ENCODE results near the gene SMURF1. TPM values are rescaled to one million over a fixed set of nuclear protein-coding genes. Genes with fewer than 3 reads are reported as not detected.

The SMURF1 gene
- total and polyA plus RNA-seq, 2 of the 8 experiments (the other 6 are each of a cell fraction or from before 2014, with no cell fraction given) = 9.6 to 24.5 TPM

DNA sequence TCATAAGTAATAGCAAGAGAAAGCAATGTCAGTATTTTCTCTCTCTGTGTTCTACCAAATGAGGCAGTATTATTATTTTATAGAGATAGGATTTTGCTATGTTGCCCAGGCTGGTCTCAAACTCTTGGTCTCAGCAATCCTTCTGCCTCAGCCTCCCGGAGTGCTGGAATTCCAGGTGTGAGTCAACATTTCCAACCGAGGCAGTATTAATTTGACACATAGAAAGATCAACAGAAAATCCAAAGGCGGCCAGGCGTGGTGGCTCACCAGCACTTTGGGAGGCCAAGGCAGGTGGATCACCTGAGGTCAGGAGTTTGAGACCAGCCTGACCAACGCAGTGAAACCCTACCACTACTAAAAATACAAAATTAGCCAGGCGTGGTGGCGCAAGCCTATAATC lies 71.8 kb downstream of the SMURF1 start:
- Histone ChIP-seq H3K23me2 (ENCODE audit: low read depth, low read length) (no peaks in the 10 kb centered on the region), H3K9ac (replicated peaks in 1 of 4; ENCODE audit: extremely low read depth in 1 of 4, low read depth in 3 of 4, low read length in 3 of 4) (no peak overlapping the region), H3K18ac (ENCODE audit: extremely low read depth, low read length) (no peak overlapping the region), H2BK15ac (ENCODE audit: low read length) (no peak overlapping the region), H3K4me3 (ENCODE audit: extremely low read depth in 1 of 4, insufficient read depth in 2 of 4, low read depth in 3 of 4, low read length in 4 of 4) (no peak overlapping the region), H3K27ac (ENCODE audit: low read depth, low read length) (no peak overlapping the region), H3K23ac (ENCODE audit: insufficient read length) (no peak overlapping the region), H3K9me3 (ENCODE audit: insufficient read depth in 2 of 2, low read depth in 1 of 2, low read length in 1 of 2) (no peaks in the 10 kb centered on the region), H3K56ac (replicated peaks; ENCODE audit: insufficient read length, low read depth, low read length) (no peak overlapping the region), H4K20me1 (replicated peaks in 1 of 2; ENCODE audit: control insufficient read depth in 1 of 2, insufficient read depth in 2 of 2, low read length in 2 of 2) (peaks cover 2 to 12% of the 10 kb centered on the region in 2 experiments), H3K4ac (replicated peaks; ENCODE audit: insufficient read length, low read depth, low read length) (no peak overlapping the region), H2AK5ac (ENCODE audit: low read depth, low read length) (no peak overlapping the region), H2BK5ac (ENCODE audit: low read depth, low read length) (no peak overlapping the region), H3K14ac (ENCODE audit: insufficient read length) (no peak overlapping the region), H2AFZ (ENCODE audit: low read length) (no peak overlapping the region), H3K4me2 (ENCODE audit: insufficient read depth in 1 of 2, low read depth in 2 of 2, low read length in 2 of 2) (no peak overlapping the region), H3K27me3 (replicated peaks in 1 of 4; ENCODE audit: control insufficient read depth in 3 of 4, extremely low read depth in 1 of 4, insufficient read depth in 3 of 4, low read length in 3 of 4) (no peaks in the 10 kb centered on the region), H2BK12ac (ENCODE audit: low read depth, low read length) (no peak overlapping the region), H3K79me2 (ENCODE audit: control insufficient read depth in 1 of 2, insufficient read depth in 2 of 2, low read length in 2 of 2) (peaks cover 0 to 76% of the 10 kb centered on the region in 2 experiments; a peak in 3 of 4 replicates), H3K79me1 (ENCODE audit: low read depth, low read length) (peaks cover 2% of the 10 kb centered on the region), H3K36me3 (ENCODE audit: control insufficient read depth in 2 of 4, insufficient read depth in 4 of 4, low read length in 3 of 4) (no peaks in the 10 kb centered on the region; a peak in 1 of 8 replicates), H3K4me1 (replicated peaks in 1 of 4; ENCODE audit: control insufficient read depth in 3 of 4, insufficient read depth in 4 of 4, low read length in 3 of 4) (peaks cover 0 to 3% (median 0%) of the 10 kb centered on the region in 4 experiments; a peak in 1 of 7 replicates), H4K91ac (replicated peaks; ENCODE audit: insufficient read length, low read length) (no peak overlapping the region), H2BK20ac (ENCODE audit: low read length) (no peak overlapping the region), H4K5ac (ENCODE audit: insufficient read length, low read depth, low read length) (no peak overlapping the region), H2BK120ac (replicated peaks; ENCODE audit: low read depth, low read length) (no peak overlapping the region), H4K8ac (ENCODE audit: extremely low read depth, insufficient read depth, low read length) (no peak overlapping the region)
- ChIA-PET POLR2A (ENCODE audit: partially characterized antibody) (no interaction called here), CTCF (ENCODE audit: partially characterized antibody) (no interaction called here)
- WGBS, 2 experiments (ENCODE audit: extremely low coverage in 1 of 2, insufficient coverage in 1 of 2, insufficient read length in 1 of 2, insufficient replicate concordance in 2 of 2, low coverage in 1 of 2, low lambda C conversion rate in 2 of 2, missing lambda C conversion rate in 1 of 2) = 93% methylated on average over 7 of the region's 7 CpGs; no CpG with 5 or more reads in 1 of the 2 experiments
- no peak for FAIRE-seq
- TF ChIP-seq SP1 (IDR thresholded peaks at IDR 0.05; ENCODE audit: low read depth, low read length) (no peak), CBX8 (IDR thresholded peaks at IDR 0.05; ENCODE audit: borderline replicate concordance, low read depth, low read length) (no peak), NRF1 (IDR thresholded peaks at IDR 0.05; ENCODE audit: low read depth, low read length) (no peak), JUN (IDR thresholded peaks at IDR 0.05; ENCODE audit: low read depth, low read length) (no peak), SAP30 (IDR thresholded peaks at IDR 0.05; ENCODE audit: insufficient read depth, insufficient replicate concordance, low read length) (no peak), RBBP5 (IDR thresholded peaks at IDR 0.05; ENCODE audit: borderline replicate concordance, low read depth, low read length) (no peak), SRF (IDR thresholded peaks at IDR 0.05; ENCODE audit: low read depth, low read length) (no peak), POLR2A (IDR thresholded peaks at IDR 0.05; ENCODE audit: control extremely low read depth in 1 of 2, low read depth in 2 of 2, low read length in 2 of 2) (no peak)
- TF ChIP-seq, protein P1, sequence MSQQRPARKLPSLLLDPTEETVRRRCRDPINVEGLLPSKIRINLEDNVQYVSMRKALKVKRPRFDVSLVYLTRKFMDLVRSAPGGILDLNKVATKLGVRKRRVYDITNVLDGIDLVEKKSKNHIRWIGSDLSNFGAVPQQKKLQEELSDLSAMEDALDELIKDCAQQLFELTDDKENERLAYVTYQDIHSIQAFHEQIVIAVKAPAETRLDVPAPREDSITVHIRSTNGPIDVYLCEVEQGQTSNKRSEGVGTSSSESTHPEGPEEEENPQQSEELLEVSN (IDR thresholded peaks at IDR 0.05) = no peak
- no peak for DNase-seq (ENCODE audit: low read depth in 1 of 2, low spot score in 2 of 2)

Data from H1 (cell line).